MM.1S (cell line): ENCODE results near the gene FSD1.

ENCODE experiments used
- EZH2 ChIP-seq: fragments of 300-600 bp; sonication (generic); optimal IDR thresholded peaks from 2 replicates; pipeline ENCODE3; 2017; ENCODE audit warnings: low read depth, mild to moderate bottlenecking, antibody characterized with exemption, low read length, mixed read lengths
- TF ChIP-seq, protein P1 (sequence below): fragments of 300-600 bp; sonication (generic); IDR thresholded peaks from 2 replicates; pipeline ENCODE4 v1.5.1; 2016; ENCODE audit warnings: antibody characterized with exemption, low read length, mixed read lengths

DNA sequence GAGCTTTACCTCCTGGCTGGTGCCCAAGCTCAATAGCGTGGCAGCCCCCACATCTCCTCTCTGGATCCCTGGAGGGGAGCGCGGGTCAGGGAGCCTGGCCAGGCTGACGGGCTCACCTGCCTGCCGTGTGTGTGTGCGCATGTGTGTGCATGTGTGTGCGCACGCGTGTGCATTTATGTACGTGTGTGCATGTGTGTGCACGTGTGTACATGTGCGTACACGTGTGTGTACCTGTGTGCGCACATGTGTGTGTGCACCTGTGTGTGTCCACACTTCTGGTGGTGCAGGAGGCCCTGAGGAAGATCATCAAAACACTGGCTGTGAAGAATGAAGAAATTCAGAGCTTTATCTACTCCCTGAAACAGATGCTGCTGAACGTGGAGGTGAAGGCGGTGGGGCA is 1.3 kb downstream of the FSD1 start:
- TF ChIP-seq EZH2: no peak
- TF ChIP-seq, protein P1, sequence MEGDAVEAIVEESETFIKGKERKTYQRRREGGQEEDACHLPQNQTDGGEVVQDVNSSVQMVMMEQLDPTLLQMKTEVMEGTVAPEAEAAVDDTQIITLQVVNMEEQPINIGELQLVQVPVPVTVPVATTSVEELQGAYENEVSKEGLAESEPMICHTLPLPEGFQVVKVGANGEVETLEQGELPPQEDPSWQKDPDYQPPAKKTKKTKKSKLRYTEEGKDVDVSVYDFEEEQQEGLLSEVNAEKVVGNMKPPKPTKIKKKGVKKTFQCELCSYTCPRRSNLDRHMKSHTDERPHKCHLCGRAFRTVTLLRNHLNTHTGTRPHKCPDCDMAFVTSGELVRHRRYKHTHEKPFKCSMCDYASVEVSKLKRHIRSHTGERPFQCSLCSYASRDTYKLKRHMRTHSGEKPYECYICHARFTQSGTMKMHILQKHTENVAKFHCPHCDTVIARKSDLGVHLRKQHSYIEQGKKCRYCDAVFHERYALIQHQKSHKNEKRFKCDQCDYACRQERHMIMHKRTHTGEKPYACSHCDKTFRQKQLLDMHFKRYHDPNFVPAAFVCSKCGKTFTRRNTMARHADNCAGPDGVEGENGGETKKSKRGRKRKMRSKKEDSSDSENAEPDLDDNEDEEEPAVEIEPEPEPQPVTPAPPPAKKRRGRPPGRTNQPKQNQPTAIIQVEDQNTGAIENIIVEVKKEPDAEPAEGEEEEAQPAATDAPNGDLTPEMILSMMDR: no peak
